Endometrium (tissue), 2 donors: ENCODE results near the gene PIK3CG.
"Not testable (repeated sequence)": the region's sequence is repeated elsewhere in the genome, so short reads cannot be mapped to it uniquely, and the experiment has no call there.

ENCODE experiments used
- FAIRE-seq: peaks from 2 replicates; lab custom pipeline; 2012; peaks lifted over from hg19 to GRCh38; lab: Jason Lieb, UNC
- donor health status: control.
- donor health status: control.

Gene PIK3CG

GRCh38 chr7:106865130-106866041 is at the start of gene PIK3CG:
Gene PIK3CG (plus strand): TSS chr7:106865282. CDS start chr7:106867562, 2,280 bp downstream.
- FAIRE-seq, result no peak

- no peak for FAIRE-seq
Observed at GRCh38 chr7:106817098-106817497, 48.0 kb upstream of the PIK3CG start.

GRCh38 chr7:106818736-106819135 is 46.3 kb upstream of the PIK3CG start:
- FAIRE-seq, result no peak

- no peak for FAIRE-seq
Observed at GRCh38 chr7:106819546-106819945, 45.5 kb upstream of the PIK3CG start.

GRCh38 chr7:106820321-106821217 is 44.5 kb upstream of the PIK3CG start:
- FAIRE-seq, result no peak

- no peak for FAIRE-seq
Observed at GRCh38 chr7:106823631-106824030, 41.5 kb upstream of the PIK3CG start.

- FAIRE-seq, result no peak
Observed at GRCh38 chr7:106824458-106824857, 40.6 kb upstream of the PIK3CG start.

- FAIRE-seq, result no peak
Observed at GRCh38 chr7:106827626-106828025, 37.5 kb upstream of the PIK3CG start.

- FAIRE-seq, result no peak
Observed at GRCh38 chr7:106829496-106829895, 35.6 kb upstream of the PIK3CG start.

GRCh38 chr7:106830896-106831295 is 34.2 kb upstream of the PIK3CG start:
- not testable (repeated sequence) for FAIRE-seq

- no peak for FAIRE-seq
Observed at GRCh38 chr7:106836816-106837215, 28.3 kb upstream of the PIK3CG start.

GRCh38 chr7:106839511-106839910 is 25.6 kb upstream of the PIK3CG start:
- FAIRE-seq, result no peak

- no peak for FAIRE-seq
Observed at GRCh38 chr7:106840342-106840741, 24.7 kb upstream of the PIK3CG start.

GRCh38 chr7:106841896-106842390 is 23.1 kb upstream of the PIK3CG start:
- FAIRE-seq, result no peak

GRCh38 chr7:106844279-106844997 is 20.6 kb upstream of the PIK3CG start:
- FAIRE-seq, result no peak

GRCh38 chr7:106848049-106848448 is 17.0 kb upstream of the PIK3CG start:
- FAIRE-seq, result no peak

GRCh38 chr7:106848851-106849442 is 16.1 kb upstream of the PIK3CG start:
- no peak for FAIRE-seq

- FAIRE-seq, result not testable (repeated sequence)
Observed at GRCh38 chr7:106851632-106852031, 13.4 kb upstream of the PIK3CG start.

GRCh38 chr7:106853250-106853908 is 11.7 kb upstream of the PIK3CG start:
- FAIRE-seq, result no peak

GRCh38 chr7:106855540-106856132 is 9.4 kb upstream of the PIK3CG start:
- FAIRE-seq, result no peak
